CD4-positive, alpha-beta T cell treated with Interleukin-2 at 100 ng/mL for 4 hours (primary cell): ENCODE measurements around the gene GRN.

Source experiments
- DNase-seq: peaks from one replicate; pipeline ENCODE4 v3.0.0-alpha.2; 2020; ENCODE audit warnings: low spot score

GRN gene

DNA sequence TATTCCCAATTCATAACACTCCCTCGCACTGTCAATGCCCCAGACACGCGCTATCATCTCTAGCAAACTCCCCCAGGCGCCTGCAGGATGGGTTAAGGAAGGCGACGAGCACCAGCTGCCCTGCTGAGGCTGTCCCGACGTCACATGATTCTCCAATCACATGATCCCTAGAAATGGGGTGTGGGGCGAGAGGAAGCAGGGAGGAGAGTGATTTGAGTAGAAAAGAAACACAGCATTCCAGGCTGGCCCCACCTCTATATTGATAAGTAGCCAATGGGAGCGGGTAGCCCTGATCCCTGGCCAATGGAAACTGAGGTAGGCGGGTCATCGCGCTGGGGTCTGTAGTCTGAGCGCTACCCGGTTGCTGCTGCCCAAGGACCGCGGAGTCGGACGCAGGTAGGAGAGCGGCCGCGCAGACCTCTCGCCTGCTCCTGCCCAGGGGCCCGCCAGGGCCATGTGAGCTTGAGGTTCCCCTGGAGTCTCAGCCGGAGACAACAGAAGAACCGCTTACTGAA, at the start of gene GRN:
Gene GRN, plus strand, starts transcription at position 364 of the 515 bp plus-strand sequence. CDS start 3,863 bp downstream, outside the sequence.
- DNase-seq: peak; percentile 90

DNA sequence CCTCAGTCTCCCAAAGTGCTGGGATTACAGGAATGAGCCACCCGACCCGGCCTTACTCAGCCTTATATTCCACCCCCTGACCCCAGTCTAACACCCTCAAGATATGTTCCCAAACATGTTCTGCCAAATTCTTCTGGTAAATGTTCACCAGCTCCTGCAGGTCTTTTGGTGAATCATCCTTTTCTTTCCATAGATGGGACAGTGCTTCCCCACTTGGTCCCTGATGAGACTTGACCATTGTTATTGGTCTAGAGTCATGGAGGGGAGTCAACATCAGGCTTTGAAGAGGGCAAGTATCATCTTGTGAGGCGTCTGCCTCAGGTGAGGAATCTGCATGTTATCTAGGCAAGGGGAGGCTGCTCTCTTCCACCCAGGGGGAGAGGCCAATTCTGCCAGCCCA, 47.1 kb upstream of the GRN start:
- DNase-seq: no peak

DNA sequence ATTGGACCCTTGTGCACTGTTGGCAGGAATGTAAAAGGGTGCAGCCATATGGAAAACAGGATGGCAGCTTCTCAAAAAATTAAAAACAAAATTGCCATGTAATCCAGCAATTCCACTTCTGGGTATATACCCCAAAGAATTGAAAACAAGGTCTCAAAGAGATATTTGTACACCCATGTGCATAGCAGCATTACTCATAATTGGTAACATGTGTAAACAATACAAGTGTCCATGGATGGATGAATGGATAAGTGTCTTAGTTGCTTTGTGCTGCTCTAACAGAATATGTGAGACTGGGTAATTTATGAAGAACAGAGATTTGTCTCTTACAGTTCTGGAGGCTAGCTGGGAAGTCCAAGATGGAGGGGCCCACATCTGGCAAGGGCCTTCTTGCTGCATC, 40.5 kb upstream of the GRN start:
- DNase-seq: no peak

DNA sequence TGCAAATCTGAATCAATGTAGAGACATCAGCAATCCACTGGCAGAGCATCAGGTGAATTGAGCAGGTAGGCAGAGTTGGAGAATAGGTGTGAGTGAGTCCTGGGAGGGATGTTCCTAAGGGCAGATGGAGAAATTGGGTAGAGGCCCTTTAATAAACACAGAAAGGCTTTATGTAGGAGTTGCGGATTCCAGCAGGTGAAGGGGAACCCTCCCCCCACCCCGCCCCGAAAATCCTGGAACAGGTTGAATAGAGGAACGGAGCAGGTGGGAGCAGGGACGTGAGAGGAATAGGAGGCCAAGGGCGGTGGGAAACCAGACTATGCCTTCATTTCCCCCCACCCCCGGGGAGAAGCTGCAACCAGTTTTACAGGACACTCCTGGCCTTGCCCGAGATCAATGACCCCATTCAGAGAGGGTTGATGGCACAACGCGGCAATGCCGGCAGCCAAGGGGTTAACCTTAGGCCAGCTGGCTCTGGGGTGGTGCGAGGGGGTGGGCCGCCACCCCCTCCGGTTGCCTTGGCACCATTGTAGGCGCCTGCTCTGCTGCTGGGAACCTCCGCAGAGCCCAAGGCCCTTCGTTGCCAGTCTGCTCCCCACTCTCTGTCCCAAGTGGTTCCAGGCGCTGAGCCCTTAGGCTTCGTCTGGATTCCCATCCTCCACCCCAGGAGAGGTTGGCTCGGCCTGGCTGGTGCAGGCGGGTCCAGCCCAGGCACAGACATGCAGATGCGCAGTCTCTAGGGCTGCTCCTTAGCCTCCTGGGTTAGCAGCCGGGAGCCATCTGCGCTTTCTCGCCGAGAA, 37.5 kb upstream of the GRN start:
- DNase-seq: no peak

DNA sequence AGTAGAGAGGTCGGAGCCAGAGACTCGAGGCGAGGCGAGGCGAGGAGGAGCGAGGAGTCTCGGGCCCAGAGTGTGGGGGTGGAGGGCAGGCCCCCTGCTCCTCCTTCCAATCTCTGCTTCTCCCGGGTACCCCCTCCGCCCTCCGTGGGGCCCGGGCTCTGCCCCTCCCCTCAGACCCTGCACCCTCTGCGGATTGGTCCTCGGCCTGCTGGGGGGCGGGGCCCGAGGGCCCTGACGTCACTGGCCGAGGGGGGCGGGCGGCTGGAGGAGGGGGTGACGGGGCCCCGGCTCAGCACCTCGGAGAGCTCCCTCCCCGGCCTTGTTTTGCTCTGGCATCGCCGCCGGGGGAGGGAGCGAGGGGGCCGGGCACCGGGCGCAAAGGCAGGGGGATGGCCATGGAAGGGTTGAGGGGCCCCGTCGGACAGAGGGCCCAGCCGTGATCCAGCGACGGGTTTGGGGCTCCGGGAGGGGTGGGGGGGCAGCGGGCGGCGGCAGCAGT, 36.7 kb upstream of the GRN start, which contains the start of gene RUNDC3A:
Gene RUNDC3A, plus strand, starts transcription at position 282 of the 499 bp plus-strand sequence. CDS start 232 bp downstream, outside the sequence.
- peak; percentile 84 for DNase-seq

DNA sequence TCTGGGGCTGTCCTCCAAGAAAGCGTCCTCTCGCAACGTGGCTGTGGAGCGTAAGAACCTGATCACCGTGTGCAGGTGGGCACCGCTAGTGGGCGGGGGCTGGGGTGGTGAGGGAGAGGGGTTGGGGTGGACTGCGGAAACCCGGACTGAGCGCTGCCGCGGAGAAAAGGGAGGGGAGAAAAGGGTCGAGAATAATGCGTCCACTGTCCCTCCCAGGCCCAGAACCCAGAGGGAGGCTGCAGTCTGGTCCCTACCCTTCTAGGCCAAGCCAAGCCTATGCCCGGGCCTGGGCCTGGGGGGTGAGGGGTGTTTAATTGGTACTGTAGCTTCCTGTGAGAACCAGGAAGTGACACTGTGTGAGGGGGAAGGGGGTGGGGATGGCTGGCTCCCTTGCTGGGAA, 36.2 kb upstream of the GRN start:
- DNase-seq: no peak

DNA sequence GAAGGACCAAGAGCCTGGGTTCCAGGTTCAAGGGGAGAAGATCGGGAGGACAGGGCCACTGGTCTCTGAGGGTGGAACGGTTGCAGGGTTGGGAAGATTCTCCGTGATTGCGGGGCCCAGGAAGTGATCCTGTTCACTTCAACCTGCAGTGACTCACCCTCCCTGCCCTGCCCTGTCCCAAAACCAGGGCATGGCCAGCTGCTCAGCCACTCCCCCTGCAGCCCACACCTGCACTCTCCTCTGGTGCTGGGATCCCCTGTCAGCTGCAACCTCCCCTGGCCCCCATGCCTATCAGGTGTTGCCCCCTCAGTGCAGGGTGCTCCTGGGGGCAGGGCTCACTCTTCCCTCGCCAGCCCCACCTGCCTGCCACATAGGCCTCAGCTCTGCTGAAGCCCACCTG, 35.6 kb upstream of the GRN start:
- DNase-seq: no peak

DNA sequence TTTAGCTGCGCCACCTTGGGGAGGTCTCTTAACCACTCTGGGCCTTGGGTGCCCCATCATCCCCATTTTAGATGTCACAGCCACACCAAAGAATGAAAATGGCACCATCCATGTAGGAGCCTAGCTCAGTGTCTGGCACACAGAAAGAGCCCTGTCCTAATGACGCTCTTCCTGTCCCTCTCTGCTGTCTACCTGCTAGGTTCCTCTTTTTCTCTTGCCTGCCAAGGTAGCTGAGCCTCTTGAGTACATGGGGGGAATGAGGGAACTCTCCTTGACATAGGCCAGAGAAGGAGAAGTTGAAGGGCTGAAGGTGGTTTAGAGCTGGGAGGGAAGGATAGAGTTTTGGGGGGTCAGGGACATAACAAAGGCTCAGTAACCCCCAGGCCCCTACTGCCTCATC, 34.9 kb upstream of the GRN start:
- DNase-seq: no peak

DNA sequence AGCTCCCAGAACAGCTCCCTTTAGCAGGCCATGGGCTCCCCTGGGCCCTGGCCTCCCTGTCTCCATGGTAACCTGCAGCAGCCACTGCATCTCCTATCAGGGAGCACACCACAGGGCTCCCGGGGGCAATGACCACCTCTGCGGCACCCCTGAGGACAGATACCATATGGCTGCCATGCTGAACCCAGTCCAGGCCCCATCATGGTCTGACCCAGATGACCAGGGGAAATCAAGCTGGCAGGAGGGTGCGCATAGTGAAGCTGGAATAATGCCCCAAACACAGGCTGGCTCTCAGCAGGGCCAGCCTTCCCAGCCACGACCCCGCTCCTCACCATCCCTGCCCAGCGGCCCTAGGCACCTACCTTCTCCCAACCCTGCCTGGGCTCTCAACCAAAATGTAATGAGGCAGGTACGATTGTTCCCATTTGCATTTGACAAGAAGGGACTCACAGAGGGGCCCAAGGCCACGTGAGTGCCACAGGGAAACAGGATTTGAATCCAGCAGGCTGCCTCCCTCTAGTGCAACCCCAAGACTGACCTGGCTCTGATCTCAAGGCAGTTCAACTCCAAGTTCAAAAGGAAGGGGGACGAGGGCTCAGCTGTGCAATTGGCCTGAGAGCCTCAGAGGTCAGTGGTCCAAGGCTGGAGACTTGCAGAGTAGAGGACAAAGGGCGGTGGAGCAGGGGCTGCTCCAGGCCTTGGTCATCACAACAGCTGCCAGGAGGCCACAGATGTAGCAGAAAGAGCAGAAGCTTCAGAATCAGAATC, 34.3 kb upstream of the GRN start:
- DNase-seq: no peak

DNA sequence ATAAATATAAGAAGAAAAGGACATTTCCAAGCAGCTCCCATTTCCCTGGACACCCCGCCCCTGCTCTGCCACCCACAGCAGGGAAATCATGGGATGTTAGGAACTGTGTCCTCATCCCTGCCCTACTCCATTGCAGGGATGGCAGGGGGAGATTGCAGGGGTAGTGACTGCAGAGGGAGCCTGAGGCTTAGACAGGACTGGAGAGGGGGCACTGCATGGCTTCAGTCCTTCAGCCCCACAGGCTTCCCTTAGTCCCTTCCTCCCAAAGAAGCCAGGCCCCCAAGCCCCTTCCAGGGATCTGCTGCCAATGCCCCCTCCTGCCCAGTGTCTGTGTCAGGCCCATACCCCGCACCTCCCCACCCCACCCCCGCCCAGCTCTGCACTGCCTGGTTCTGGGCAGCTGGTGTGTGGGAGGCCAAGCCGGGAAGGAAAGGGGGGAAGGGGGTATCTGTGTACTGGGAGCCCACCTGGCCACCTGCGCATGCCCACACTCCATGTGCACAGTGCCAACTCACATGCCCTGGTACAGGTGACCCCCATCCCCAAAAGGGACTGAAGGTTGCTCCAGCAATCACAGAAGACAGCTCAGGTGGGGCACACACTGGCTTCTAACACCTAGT, 33.4 kb upstream of the GRN start:
- no peak for DNase-seq

DNA sequence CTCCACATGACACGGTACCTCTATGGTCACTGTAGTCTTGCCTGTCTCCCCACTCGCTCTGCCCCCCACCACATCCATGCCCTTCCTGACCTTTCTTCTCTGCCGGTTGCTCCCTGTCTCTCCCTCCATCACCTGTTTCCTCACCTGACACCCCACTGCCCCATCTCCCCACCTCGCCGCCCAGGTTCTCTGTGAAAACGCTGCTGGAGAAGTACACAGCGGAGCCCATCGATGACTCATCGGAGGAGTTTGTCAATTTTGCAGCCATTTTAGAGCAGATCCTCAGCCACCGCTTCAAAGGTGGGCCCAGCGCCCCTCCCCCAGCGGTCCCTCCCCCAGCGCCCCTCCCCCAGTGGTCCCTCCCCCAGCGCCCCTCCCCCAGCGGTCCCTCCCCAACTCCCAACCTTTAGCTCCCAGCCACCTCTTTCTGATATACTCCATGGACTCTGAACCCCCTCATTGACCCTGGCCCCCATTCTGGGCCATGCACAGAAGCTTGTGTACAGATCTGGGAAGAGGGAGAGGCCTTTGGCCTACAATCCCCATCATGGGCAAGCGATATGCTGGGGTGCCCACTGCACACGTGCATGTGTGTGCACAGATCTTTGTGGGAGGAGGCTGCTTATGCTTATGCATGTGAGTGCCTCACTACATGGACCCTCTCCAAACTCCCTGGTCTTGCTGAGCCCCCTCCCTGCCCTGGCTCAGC, 32.6 kb upstream of the GRN start:
- DNase-seq: no peak

DNA sequence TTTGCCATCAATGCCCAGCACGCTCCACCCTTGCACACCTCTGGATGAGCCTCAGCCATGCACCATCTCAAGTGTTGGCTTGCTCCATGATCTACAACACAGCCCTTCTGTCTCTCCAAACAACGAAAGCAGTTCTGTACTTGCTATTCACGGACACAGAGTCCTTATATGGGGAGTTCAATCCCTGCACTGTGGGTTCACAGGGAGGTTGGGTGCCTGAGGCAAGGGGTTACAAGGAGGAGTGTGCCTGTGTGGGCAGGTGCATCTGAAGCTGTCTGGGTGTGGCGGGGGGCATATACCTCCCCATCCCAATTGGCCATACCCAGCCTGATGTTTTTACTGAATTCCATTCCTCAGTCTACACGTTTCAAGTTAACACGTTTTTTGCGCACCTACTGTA, 31.1 kb upstream of the GRN start:
- DNase-seq: no peak

DNA sequence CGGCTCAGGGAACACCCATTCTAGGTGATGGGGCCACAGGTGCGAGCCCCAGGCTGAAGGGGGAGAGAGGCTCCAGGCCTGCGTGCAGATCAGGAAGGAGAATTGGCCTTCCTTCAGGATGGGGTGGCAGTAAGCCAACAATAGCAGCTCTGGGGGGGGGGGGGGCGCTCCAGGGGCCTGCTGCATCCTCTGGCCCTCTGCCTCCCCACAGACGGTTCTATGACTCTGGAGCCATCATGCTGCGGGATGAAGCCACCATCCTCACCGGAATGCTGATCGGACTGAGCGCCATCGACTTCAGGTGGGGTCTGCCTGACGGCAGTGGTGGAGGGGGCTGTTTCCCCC, 30.6 kb upstream of the GRN start:
- DNase-seq: no peak

DNA sequence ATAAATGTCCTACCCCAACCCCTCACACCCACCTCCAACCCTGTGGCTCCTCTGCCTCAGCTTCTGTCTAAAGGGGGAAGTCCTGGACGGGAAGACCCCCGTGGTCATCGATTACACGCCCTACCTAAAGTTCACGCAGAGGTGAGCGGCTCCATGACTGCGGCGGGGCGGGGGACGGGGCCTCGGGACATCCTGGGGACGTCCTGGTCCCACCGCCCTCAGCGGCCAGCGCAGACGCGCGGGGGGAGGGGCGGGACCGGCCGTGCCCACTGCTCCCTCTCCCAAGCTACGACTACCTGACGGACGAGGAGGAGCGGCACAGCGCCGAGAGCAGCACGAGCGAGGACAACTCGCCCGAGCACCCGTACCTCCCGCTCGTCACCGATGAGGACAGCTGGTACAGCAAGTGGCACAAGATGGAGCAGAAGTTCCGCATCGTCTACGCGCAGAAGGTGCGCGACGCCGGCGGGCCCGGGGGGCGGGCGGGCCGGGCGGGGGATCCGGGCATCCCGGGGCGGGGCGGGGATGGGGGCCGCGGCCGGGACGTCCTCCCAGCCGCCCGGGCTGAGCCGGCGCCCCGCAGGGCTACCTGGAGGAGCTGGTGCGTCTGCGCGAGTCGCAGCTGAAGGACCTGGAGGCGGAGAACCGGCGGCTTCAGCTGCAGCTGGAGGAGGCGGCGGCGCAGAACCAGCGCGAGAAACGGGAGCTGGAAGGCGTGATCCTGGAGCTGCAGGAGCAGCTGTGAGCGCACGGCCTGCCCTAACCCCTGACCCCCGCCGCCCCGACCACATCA, 30.0 kb upstream of the GRN start:
- DNase-seq: peak; percentile 11

DNA sequence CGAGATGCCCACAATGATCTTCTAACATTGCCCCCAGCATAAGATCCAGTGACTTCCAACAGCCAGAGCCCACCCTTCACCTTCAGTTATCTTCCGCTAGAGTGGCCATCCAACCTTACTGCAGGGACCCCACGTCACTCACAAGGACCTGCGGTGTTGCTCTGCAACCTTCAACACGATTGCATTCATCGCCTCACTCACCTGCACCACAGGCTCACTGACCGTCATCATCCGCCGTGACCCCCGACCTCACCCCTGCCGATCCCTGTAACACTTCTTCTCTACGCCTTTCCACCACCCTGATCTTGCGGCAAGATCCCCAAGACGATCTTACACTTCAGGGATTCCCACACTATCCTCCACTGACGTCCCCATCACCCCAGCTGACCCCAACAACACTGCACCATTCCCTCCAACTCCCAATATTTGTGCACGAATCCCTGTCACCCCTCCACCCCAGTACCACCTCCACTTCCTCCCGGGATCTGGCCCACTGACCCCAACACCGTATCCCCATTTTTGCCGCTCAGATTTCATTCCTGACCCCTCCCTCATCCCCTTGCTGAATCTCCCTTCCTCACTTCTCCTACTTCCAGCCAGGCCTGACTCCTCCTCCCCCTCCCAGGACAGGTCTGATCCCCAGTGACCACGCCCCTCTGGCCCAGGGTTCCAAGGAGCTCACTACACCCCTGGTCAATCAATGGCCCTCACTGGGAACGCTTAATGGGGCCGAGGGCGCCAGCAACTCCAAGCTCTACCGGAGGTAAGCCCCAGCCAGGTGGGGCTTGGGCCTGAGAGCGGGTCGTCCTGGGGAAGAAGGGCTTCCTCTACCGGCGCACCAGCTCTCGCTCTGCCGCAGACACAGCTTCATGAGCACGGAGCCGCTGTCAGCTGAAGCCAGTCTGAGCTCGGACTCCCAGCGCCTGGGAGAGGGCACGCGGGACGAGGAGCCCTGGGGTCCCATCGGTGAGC, 29.1 kb upstream of the GRN start:
- no peak for DNase-seq

DNA sequence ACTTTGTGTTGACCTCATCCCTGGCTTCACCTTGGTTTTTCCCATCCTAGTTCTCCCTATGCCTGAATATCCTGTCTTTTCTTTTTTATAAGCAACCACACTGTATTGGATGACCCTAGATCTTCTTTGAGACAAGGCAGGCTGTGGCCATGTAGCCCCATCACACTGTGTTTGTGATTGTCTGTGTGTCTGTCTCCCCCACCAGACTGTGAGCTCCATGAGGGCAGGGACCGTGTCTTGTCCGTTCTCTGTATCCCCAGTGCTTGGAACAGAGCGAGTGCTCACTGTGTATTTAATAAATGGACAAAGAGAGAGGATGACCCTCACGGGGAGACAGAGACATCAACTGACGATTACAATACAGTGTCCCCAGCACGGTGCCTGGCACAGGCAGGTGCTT, 27.6 kb upstream of the GRN start:
- DNase-seq: no peak

DNA sequence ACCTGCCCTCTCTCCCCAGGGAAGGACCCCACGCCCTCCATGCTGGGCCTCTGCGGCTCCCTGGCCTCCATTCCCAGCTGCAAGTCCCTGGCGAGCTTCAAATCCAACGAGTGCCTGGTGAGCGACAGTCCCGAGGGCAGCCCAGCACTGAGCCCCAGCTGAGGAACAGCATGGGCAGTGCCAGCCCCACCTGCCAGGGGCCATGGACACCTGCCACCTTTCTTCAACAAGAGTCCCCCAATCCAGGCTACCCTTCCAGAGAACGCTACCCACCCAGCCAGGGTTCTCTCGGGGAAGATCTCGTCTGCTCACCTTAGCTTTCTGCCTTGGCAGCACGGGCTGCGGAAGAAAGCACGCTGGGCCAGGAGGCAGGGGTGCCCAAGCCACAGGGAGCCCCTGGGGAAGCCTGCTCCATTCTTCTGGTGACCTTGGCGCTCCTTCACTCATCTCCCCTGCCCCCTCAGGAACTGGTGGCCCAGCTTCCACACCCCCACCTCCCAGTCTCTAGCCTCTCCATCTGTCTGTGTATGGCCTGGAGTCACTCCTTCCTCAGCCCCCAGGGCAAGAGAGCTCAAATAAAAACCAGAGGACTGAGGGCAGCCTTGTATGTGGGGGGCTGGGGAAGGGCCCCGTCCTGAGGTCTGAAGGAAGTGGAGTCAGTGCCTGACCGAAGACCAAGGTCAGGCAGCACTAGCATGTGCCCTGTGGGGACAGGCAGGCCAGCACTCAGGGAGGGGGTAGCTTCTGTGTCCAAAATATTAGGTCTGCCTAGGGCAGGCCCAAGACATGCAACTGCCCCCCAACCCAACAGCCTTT, 26.8 kb upstream of the GRN start:
- DNase-seq: no peak

DNA sequence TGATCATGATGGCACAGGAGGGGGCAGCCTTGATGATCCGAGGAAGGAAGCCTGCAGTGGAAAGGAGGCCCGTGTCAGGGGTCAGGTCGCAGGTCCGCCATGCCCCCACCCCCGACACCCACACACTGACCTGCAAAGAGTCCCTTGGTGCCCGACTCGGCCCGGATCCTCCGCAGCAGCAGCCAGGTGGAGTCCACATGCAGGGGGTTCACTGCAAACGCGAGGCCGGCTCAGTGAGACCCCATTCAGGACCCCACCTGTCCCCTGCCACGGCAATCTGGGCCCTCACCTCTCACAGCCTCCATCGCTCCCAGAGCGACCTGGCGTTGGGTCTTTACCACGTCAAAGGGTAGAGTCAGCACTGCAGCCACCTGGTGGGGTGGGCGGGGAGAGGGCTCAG, 25.0 kb upstream of the GRN start:
- DNase-seq: no peak
